Testis (tissue), 2 donors: Measurements from ENCODE around the gene CPA3.

ENCODE experiments used
- POLR2A ChIP-seq: fragments of 450-650 bp; IDR thresholded peaks from one replicate; pipeline ENCODE4 v1.6.1; 2017; ENCODE audit warnings: antibody characterized with exemption, mild to moderate bottlenecking, moderate library complexity
- TF ChIP-seq, protein P1 (sequence below), 3 experiments: fragments of 450-650 bp in 2 of 3; fragments of 200-600 bp in 1 of 3; sonication (generic) in 1 of 3; IDR thresholded peaks; one replicate each; pipeline ENCODE4 v1.5.1; 2016 to 2019; ENCODE audit warnings: antibody characterized with exemption in 3 of 3, mild to moderate bottlenecking in 2 of 3, moderate library complexity in 1 of 3

DNA sequence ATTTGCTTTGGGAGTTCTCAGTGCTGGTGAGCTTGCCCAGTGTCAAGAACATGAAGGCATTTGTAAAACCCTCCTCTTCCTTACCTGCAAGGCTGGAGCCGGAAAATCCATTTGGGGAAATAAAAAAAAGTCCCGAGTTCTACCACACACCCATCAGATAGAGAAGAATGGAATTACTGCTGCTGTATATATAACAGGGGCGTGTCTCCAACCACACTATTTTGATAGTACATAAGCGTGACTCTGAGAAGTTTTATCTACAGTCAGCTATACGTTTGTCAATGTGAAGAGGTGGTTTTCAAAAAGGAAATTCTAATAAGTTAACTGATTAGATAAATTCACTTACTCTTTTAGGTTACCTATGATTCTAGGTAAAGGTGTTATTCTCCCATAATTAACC is 1.3 kb upstream of the CPA3 start:
- TF ChIP-seq, protein P1, sequence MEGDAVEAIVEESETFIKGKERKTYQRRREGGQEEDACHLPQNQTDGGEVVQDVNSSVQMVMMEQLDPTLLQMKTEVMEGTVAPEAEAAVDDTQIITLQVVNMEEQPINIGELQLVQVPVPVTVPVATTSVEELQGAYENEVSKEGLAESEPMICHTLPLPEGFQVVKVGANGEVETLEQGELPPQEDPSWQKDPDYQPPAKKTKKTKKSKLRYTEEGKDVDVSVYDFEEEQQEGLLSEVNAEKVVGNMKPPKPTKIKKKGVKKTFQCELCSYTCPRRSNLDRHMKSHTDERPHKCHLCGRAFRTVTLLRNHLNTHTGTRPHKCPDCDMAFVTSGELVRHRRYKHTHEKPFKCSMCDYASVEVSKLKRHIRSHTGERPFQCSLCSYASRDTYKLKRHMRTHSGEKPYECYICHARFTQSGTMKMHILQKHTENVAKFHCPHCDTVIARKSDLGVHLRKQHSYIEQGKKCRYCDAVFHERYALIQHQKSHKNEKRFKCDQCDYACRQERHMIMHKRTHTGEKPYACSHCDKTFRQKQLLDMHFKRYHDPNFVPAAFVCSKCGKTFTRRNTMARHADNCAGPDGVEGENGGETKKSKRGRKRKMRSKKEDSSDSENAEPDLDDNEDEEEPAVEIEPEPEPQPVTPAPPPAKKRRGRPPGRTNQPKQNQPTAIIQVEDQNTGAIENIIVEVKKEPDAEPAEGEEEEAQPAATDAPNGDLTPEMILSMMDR (IDR thresholded peaks at IDR 0.05) = no peak
- no peak for TF ChIP-seq POLR2A
